NCI-H1048 (cell line): ENCODE measurements around the gene GASK1A.

ENCODE experiments used
- DNase-seq: peaks from one replicate; lab custom pipeline; 2025; lab: John Stamatoyannopoulos, UW

The GASK1A gene

GRCh38 chr3:42983927-42984326 is 4.8 kb downstream of the GASK1A start:
- DNase-seq, result no peak

GRCh38 chr3:42984701-42985100 is 5.6 kb downstream of the GASK1A start:
- no peak for DNase-seq

- no peak for DNase-seq
Observed at GRCh38 chr3:42988097-42988496, 9.0 kb downstream of the GASK1A start.

- DNase-seq, result no peak
Observed at GRCh38 chr3:42988566-42988965, 9.5 kb downstream of the GASK1A start.

GRCh38 chr3:42991341-42992315 is 12.5 kb downstream of the GASK1A start:
- DNase-seq, result no peak

- DNase-seq, result no peak
Observed at GRCh38 chr3:42994595-42994994, 15.5 kb downstream of the GASK1A start.

- DNase-seq, result no peak
Observed at GRCh38 chr3:42996021-42996420, 16.9 kb downstream of the GASK1A start.

GRCh38 chr3:42996633-42997075 is 17.5 kb downstream of the GASK1A start:
- DNase-seq, result no peak

- DNase-seq, result no peak
Observed at GRCh38 chr3:42999212-42999611, 20.1 kb downstream of the GASK1A start.

GRCh38 chr3:42999632-43000031 is 20.5 kb downstream of the GASK1A start:
- no peak for DNase-seq

GRCh38 chr3:43000387-43000786 is 21.3 kb downstream of the GASK1A start:
- no peak for DNase-seq

GRCh38 chr3:43001094-43001553 is 22.0 kb downstream of the GASK1A start:
- DNase-seq, result no peak

- DNase-seq, result no peak
Observed at GRCh38 chr3:43001556-43002121, 22.5 kb downstream of the GASK1A start.

- DNase-seq, result no peak
Observed at GRCh38 chr3:43004282-43004681, 25.2 kb downstream of the GASK1A start.

GRCh38 chr3:43005253-43005652 is 26.1 kb downstream of the GASK1A start:
- DNase-seq, result no peak

- no peak for DNase-seq
Observed at GRCh38 chr3:43005981-43006380, 26.9 kb downstream of the GASK1A start.

GRCh38 chr3:43006825-43007224 is 27.7 kb downstream of the GASK1A start:
- DNase-seq, result no peak

- DNase-seq, result no peak
Observed at GRCh38 chr3:43009547-43009946, 30.4 kb downstream of the GASK1A start.

- DNase-seq, result no peak
Observed at GRCh38 chr3:43010638-43011037, 31.5 kb downstream of the GASK1A start.

GRCh38 chr3:43011638-43012037 is 32.5 kb downstream of the GASK1A start:
- DNase-seq, result no peak

GRCh38 chr3:43012174-43012573 is 33.1 kb downstream of the GASK1A start:
- DNase-seq, result no peak

- DNase-seq, result no peak
Observed at GRCh38 chr3:43013256-43013655, 34.1 kb downstream of the GASK1A start.

GRCh38 chr3:43013743-43014155 is 34.6 kb downstream of the GASK1A start:
- no peak for DNase-seq
